Suprapubic skin (tissue), 4 donors: Measurements from ENCODE around the gene PLA2G2D.

Experiments used
- EP300 ChIP-seq: sonication (generic); formaldehyde crosslinking; IDR thresholded peaks from one replicate; pipeline ENCODE4 v1.6.1; 2017; ENCODE audit warnings: antibody characterized with exemption
- POLR2A ChIP-seq, 2 donors: fragments of 450-650 bp; IDR thresholded peaks; one replicate each; pipeline ENCODE4 v1.6.1; 2017; ENCODE audit warnings: antibody characterized with exemption in 2 of 2, mild to moderate bottlenecking in 2 of 2, moderate library complexity in 2 of 2
- POLR2AphosphoS5 ChIP-seq, 3 donors: sonication (generic); formaldehyde crosslinking; IDR thresholded peaks; one replicate each; pipeline ENCODE4 v1.6.1; 2017; ENCODE audit warnings: antibody characterized with exemption in 3 of 3
- TF ChIP-seq, protein P1 (sequence below), 2 donors: fragments of 200-600 bp in 1 of 2; fragments of 450-650 bp in 1 of 2; sonication (generic) in 1 of 2; IDR thresholded peaks; one replicate each; pipeline ENCODE4 v1.5.1; 2016 to 2019; ENCODE audit warnings: antibody characterized with exemption in 2 of 2, mild to moderate bottlenecking in 1 of 2, moderate library complexity in 1 of 2

DNA sequence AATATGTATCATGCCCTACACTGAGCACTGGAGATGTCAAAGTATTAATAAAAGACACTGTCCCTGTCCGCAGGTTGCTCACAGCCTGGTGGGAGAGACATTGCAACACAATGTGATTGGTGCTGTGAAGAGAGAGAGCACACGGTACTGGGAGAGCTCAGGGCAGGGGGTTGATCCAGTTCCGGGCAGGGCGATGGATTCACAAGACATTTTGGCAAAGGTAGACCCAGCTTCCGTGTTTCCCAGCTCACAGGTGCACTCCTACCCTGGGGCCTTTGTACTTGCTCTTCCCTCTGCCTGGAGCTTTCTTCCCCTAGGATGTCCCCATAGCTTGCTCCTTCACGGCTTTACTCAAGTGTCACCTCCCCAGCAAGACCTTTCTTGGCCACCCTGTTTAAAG is 47.9 kb downstream of the PLA2G2D start:
- TF ChIP-seq, protein P1, sequence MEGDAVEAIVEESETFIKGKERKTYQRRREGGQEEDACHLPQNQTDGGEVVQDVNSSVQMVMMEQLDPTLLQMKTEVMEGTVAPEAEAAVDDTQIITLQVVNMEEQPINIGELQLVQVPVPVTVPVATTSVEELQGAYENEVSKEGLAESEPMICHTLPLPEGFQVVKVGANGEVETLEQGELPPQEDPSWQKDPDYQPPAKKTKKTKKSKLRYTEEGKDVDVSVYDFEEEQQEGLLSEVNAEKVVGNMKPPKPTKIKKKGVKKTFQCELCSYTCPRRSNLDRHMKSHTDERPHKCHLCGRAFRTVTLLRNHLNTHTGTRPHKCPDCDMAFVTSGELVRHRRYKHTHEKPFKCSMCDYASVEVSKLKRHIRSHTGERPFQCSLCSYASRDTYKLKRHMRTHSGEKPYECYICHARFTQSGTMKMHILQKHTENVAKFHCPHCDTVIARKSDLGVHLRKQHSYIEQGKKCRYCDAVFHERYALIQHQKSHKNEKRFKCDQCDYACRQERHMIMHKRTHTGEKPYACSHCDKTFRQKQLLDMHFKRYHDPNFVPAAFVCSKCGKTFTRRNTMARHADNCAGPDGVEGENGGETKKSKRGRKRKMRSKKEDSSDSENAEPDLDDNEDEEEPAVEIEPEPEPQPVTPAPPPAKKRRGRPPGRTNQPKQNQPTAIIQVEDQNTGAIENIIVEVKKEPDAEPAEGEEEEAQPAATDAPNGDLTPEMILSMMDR (IDR thresholded peaks at IDR 0.05): no peak
- TF ChIP-seq EP300: no peak
- no peak for TF ChIP-seq POLR2A (IDR thresholded peaks at IDR 0.05)
- no peak for TF ChIP-seq POLR2AphosphoS5 (IDR thresholded peaks at IDR 0.05)
